IPS-15b (cell line): ENCODE measurements around the gene LASP1.
"Not testable (repeated sequence)": the region's sequence is repeated elsewhere in the genome, so short reads cannot be mapped to it uniquely, and the experiment has no call there.

Source experiments
- H3K27me3 ChIP-seq: one replicate; pipeline ENCODE4 v1.6.1; 2013; ENCODE audit warnings: low read length; ENCODE audit not compliant: control insufficient read depth, insufficient read depth
- H3K36me3 ChIP-seq: one replicate; pipeline ENCODE4 v1.6.1; 2013; ENCODE audit warnings: low read length; ENCODE audit not compliant: control insufficient read depth, insufficient read depth
- H3K4me1 ChIP-seq: one replicate; pipeline ENCODE4 v1.6.1; 2013; ENCODE audit warnings: mild to moderate bottlenecking, low read length; ENCODE audit not compliant: control insufficient read depth, insufficient read depth
- H3K4me3 ChIP-seq: one replicate; pipeline ENCODE4 v1.5.1; 2013; ENCODE audit warnings: low read depth, low read length
- H3K9ac ChIP-seq: one replicate; pipeline ENCODE4 v1.6.1; 2013; ENCODE audit warnings: low read depth, mild to moderate bottlenecking, low read length
- H3K9me3 ChIP-seq: one replicate; pipeline ENCODE4 v1.6.1; 2013; ENCODE audit warnings: mild to moderate bottlenecking, low read length; ENCODE audit not compliant: control insufficient read depth, insufficient read depth

The LASP1 gene

GRCh38 chr17:38906460-38907228 is 36.8 kb downstream of the LASP1 start:
- peaks cover 9% of the 10 kb centered on the region for H3K36me3 ChIP-seq
- no peaks in the 10 kb centered on the region for H3K4me1 ChIP-seq
- no peak overlapping the region for H3K4me3 ChIP-seq
- no peaks in the 10 kb centered on the region for H3K27me3 ChIP-seq
- no peak overlapping the region for H3K9ac ChIP-seq
- H3K9me3 ChIP-seq, result no peaks in the 10 kb centered on the region

- Histone ChIP-seq H3K9ac (no peak overlapping the region), H3K4me3 (no peak overlapping the region), H3K36me3 (peaks cover 9% of the 10 kb centered on the region), H3K27me3 (no peaks in the 10 kb centered on the region), H3K9me3 (no peaks in the 10 kb centered on the region), H3K4me1 (no peaks in the 10 kb centered on the region)
These were observed 38.2 kb downstream of the LASP1 start for GRCh38 chr17:38907930-38908675.

- no peaks in the 10 kb centered on the region for H3K9me3 ChIP-seq
- no peak overlapping the region for H3K9ac ChIP-seq
- no peaks in the 10 kb centered on the region for H3K4me1 ChIP-seq
- no peak overlapping the region for H3K4me3 ChIP-seq
- H3K27me3 ChIP-seq, result no peaks in the 10 kb centered on the region
- peaks cover 6% of the 10 kb centered on the region for H3K36me3 ChIP-seq
These were observed 38.9 kb downstream of the LASP1 start for GRCh38 chr17:38908676-38909181.

GRCh38 chr17:38910325-38910724 is 40.5 kb downstream of the LASP1 start:
- Histone ChIP-seq H3K9me3 (no peaks in the 10 kb centered on the region), H3K4me1 (no peaks in the 10 kb centered on the region), H3K4me3 (no peak overlapping the region), H3K36me3 (peaks cover 14% of the 10 kb centered on the region), H3K27me3 (no peaks in the 10 kb centered on the region), H3K9ac (no peak overlapping the region)

- Histone ChIP-seq H3K9ac (no peak overlapping the region), H3K9me3 (no peaks in the 10 kb centered on the region), H3K36me3 (peaks cover 18% of the 10 kb centered on the region), H3K4me3 (no peak overlapping the region), H3K27me3 (no peaks in the 10 kb centered on the region), H3K4me1 (no peaks in the 10 kb centered on the region)
These were observed 41.3 kb downstream of the LASP1 start for GRCh38 chr17:38911081-38911730.

GRCh38 chr17:38911731-38912081 is 41.8 kb downstream of the LASP1 start:
- not testable (repeated sequence) for H3K9me3 ChIP-seq, H3K27me3 ChIP-seq, H3K4me3 ChIP-seq, H3K4me1 ChIP-seq, H3K9ac ChIP-seq
- peaks cover 18% of the 10 kb centered on the region for H3K36me3 ChIP-seq

- no peak overlapping the region for H3K4me3 ChIP-seq
- no peak overlapping the region for H3K9ac ChIP-seq
- no peaks in the 10 kb centered on the region for H3K4me1 ChIP-seq
- peaks cover 18% of the 10 kb centered on the region for H3K36me3 ChIP-seq
- H3K27me3 ChIP-seq, result no peaks in the 10 kb centered on the region
- no peaks in the 10 kb centered on the region for H3K9me3 ChIP-seq
These were observed 42.5 kb downstream of the LASP1 start for GRCh38 chr17:38912221-38912813.

- peaks cover 29% of the 10 kb centered on the region for H3K36me3 ChIP-seq
- no peak overlapping the region for H3K4me3 ChIP-seq
- no peaks in the 10 kb centered on the region for H3K4me1 ChIP-seq
- no peaks in the 10 kb centered on the region for H3K27me3 ChIP-seq
- no peak overlapping the region for H3K9ac ChIP-seq
- no peaks in the 10 kb centered on the region for H3K9me3 ChIP-seq
These were observed 45.1 kb downstream of the LASP1 start for GRCh38 chr17:38914741-38915638.

GRCh38 chr17:38915639-38915995 is 45.8 kb downstream of the LASP1 start:
- Histone ChIP-seq H3K9me3 (no peaks in the 10 kb centered on the region), H3K4me3 (no peak overlapping the region), H3K9ac (no peak overlapping the region), H3K36me3 (peaks cover 32% of the 10 kb centered on the region), H3K27me3 (no peaks in the 10 kb centered on the region), H3K4me1 (no peaks in the 10 kb centered on the region)

- no peak overlapping the region for H3K4me3 ChIP-seq
- no peaks in the 10 kb centered on the region for H3K9me3 ChIP-seq
- peaks cover 32% of the 10 kb centered on the region for H3K36me3 ChIP-seq
- H3K4me1 ChIP-seq, result no peaks in the 10 kb centered on the region
- H3K9ac ChIP-seq, result no peak overlapping the region
- H3K27me3 ChIP-seq, result no peaks in the 10 kb centered on the region
These were observed 46.9 kb downstream of the LASP1 start for GRCh38 chr17:38916771-38917170.

GRCh38 chr17:38917259-38917658 is 47.4 kb downstream of the LASP1 start:
- Histone ChIP-seq H3K9me3 (no peaks in the 10 kb centered on the region), H3K36me3 (peaks cover 32% of the 10 kb centered on the region), H3K4me3 (no peak overlapping the region), H3K9ac (no peak overlapping the region), H3K4me1 (no peaks in the 10 kb centered on the region), H3K27me3 (no peaks in the 10 kb centered on the region)
